Osteocyte (in vitro differentiated cells): ENCODE measurements around the gene TEX10. TPM values are rescaled to one million over a fixed set of nuclear protein-coding genes. Genes with fewer than 3 reads are reported as not detected.

Source experiments
- DNase-seq: peaks from one replicate; pipeline ENCODE4 v3.0.0; 2021; ENCODE audit warnings: mixed read lengths; ENCODE audit not compliant: unreplicated experiment; ENCODE audit errors: extremely low spot score
- H3K27ac Mint-ChIP-seq: one replicate; pipeline ENCODE4 v1.8.0; 2021; ENCODE audit warnings: mild to moderate bottlenecking, mixed read lengths; ENCODE audit not compliant: unreplicated experiment
- H3K27me3 Mint-ChIP-seq: one replicate; pipeline ENCODE4 v1.8.0; 2021; ENCODE audit warnings: mixed read lengths; ENCODE audit not compliant: unreplicated experiment
- H3K36me3 Mint-ChIP-seq: one replicate; pipeline ENCODE4 v1.8.0; 2021; ENCODE audit warnings: mixed read lengths; ENCODE audit not compliant: unreplicated experiment
- H3K4me1 Mint-ChIP-seq: one replicate; pipeline ENCODE4 v1.8.0; 2021; ENCODE audit warnings: mixed read lengths; ENCODE audit not compliant: unreplicated experiment
- H3K4me3 Mint-ChIP-seq: one replicate; pipeline ENCODE4 v1.8.0; 2021; ENCODE audit warnings: mild to moderate bottlenecking, moderate library complexity, mixed read lengths; ENCODE audit not compliant: unreplicated experiment
- H3K9me3 Mint-ChIP-seq: one replicate; pipeline ENCODE4 v1.8.0; 2021; ENCODE audit warnings: mixed read lengths; ENCODE audit not compliant: unreplicated experiment
- CTCF ChIP-seq: fragments of 200-600 bp; sonication (generic); IDR thresholded peaks from 2 replicates; pipeline ENCODE4 v1.5.0; 2021; ENCODE audit warnings: antibody characterized with exemption, mild to moderate bottlenecking, moderate library complexity
- total RNA-seq: library from RNA; stranded (reverse); gene quantifications from 2 replicates; pipeline ENCODE4 v1.2.1, GENCODE V29; 2021

Gene TEX10
- total RNA-seq, 1 donor from 2014 or later, result 22.5 TPM

- Mint-ChIP-seq H3K4me3 (no peak overlapping the region), H3K36me3 (peaks cover 71% of the 10 kb centered on the region), H3K27ac (no peak overlapping the region), H3K9me3 (peaks cover 17% of the 10 kb centered on the region), H3K4me1 (no peaks in the 10 kb centered on the region), H3K27me3 (no peaks in the 10 kb centered on the region)
- no peak for TF ChIP-seq CTCF
- DNase-seq, result no peak
These were observed 62.0 kb downstream of the TEX10 start for GRCh38 chr9:100290714-100291113.

DNA sequence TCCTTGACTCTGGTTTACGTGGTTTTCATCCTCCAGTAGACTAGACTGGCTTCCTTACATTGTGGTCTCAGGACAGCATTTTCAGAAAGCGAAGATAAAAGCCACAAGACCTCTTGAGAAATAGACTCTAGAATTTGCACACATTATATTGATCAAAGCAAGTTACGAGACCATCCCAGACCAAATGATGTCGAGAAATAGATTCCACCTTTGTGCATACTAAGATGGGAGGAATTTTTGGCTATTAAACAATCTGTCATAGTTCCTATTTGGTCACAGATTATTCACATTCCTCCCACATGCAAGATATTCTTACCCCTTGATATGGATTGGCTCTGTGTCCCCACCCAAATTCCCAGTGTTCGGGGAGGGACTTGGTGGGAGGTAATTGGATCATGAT lies 65.6 kb downstream of the TEX10 start:
- DNase-seq, result no peak
- Mint-ChIP-seq H3K27me3 (no peaks in the 10 kb centered on the region), H3K4me3 (no peak overlapping the region), H3K27ac (no peak overlapping the region), H3K36me3 (peaks cover 74% of the 10 kb centered on the region), H3K9me3 (peaks cover 29% of the 10 kb centered on the region), H3K4me1 (no peaks in the 10 kb centered on the region)
- TF ChIP-seq CTCF, result no peak

GRCh38 chr9:100286257-100286656 lies 66.5 kb downstream of the TEX10 start:
- Mint-ChIP-seq H3K9me3 (peaks cover 29% of the 10 kb centered on the region), H3K27ac (no peak overlapping the region), H3K4me1 (no peaks in the 10 kb centered on the region), H3K4me3 (no peak overlapping the region), H3K27me3 (no peaks in the 10 kb centered on the region), H3K36me3 (peaks cover 71% of the 10 kb centered on the region)
- DNase-seq, result no peak
- no peak for TF ChIP-seq CTCF

DNA sequence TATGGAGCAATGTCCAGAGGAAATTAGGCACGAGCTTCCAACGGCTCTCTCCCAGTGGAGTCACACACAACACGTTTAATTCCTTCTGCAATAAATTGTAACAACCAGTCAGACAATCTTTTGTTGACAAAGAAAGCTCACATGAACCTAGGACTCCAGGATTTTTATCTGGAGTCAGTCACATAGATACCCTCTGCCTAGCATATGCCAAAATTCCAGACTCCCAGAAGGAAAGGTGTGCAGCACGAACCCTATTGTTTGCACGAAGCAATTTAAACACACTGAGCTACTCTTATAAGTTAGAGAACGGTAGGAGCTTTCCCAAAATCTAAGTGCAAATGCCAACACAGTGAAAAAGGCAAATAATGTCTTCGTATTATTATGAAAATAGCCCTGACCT lies 67.1 kb downstream of the TEX10 start:
- TF ChIP-seq CTCF, result no peak
- Mint-ChIP-seq H3K27me3 (no peaks in the 10 kb centered on the region), H3K9me3 (peaks cover 29% of the 10 kb centered on the region), H3K4me1 (no peaks in the 10 kb centered on the region), H3K4me3 (no peak overlapping the region), H3K36me3 (peaks cover 70% of the 10 kb centered on the region), H3K27ac (no peak overlapping the region)
- DNase-seq, result no peak

GRCh38 chr9:100285080-100285479 lies 67.7 kb downstream of the TEX10 start:
- H3K27ac Mint-ChIP-seq, result peak overlapping the region; percentile 17
- H3K4me1 Mint-ChIP-seq, result no peaks in the 10 kb centered on the region
- no peak for TF ChIP-seq CTCF
- peaks cover 29% of the 10 kb centered on the region for H3K9me3 Mint-ChIP-seq
- H3K27me3 Mint-ChIP-seq, result no peaks in the 10 kb centered on the region
- DNase-seq, result no peak
- H3K36me3 Mint-ChIP-seq, result peaks cover 69% of the 10 kb centered on the region
- H3K4me3 Mint-ChIP-seq, result no peak overlapping the region
